ENCODE results near the gene CRYBG2. TPM values are rescaled to one million over a fixed set of nuclear protein-coding genes. Genes with fewer than 3 reads are reported as not detected.
"Not testable (repeated sequence)": the region's sequence is repeated elsewhere in the genome, so short reads cannot be mapped to it uniquely, and the experiment has no call there.

The CRYBG2 gene
- total RNA-seq, 4 donors from 2014 or later: 0.35 to 2.7 (median 0.50) TPM

DNA sequence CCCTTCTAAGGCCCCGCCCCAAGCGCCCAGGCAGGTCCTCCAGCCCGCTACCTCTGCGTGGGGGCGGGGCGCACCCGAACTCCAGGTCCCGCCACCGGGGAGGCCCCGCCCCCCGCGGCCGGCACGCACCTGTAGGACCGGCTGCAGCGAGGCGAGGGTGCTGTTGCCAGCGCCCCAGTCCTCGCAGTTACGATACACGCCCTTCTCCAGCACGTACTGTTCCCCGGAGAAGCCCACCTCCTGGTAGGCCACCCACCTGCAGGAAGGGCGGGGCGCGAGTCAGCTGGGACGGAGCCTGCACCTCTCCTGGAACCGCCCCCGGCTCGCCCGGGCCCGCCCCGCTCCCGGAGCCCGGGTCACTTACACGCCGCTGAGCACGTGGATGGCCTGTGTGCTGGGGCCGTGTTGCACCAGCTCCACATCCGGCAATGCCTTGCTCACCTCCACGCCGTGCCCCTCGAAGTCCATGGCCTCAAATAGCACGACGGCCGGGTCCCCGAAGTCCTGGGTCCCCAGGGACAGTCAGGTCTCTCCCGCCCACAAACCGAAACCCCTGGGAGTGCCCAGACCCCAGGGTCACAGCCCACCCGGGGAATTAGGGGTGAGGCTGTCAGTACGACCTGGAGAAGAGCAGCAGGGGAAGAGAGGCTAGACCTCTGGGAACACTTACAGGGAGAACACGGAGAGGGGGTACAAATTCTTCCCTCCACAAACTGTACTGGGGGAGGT, 17.3 kb downstream of the CRYBG2 start:
- 67% methylated on average over 2 of the region's 52 CpGs; no CpG with 5 or more reads in 1 of the 2 donors for WGBS, 2 donors (ENCODE audit: low coverage in 1 of 2)
- H3K27me3 ChIP-seq: peaks cover 66% of the 10 kb centered on the region

DNA sequence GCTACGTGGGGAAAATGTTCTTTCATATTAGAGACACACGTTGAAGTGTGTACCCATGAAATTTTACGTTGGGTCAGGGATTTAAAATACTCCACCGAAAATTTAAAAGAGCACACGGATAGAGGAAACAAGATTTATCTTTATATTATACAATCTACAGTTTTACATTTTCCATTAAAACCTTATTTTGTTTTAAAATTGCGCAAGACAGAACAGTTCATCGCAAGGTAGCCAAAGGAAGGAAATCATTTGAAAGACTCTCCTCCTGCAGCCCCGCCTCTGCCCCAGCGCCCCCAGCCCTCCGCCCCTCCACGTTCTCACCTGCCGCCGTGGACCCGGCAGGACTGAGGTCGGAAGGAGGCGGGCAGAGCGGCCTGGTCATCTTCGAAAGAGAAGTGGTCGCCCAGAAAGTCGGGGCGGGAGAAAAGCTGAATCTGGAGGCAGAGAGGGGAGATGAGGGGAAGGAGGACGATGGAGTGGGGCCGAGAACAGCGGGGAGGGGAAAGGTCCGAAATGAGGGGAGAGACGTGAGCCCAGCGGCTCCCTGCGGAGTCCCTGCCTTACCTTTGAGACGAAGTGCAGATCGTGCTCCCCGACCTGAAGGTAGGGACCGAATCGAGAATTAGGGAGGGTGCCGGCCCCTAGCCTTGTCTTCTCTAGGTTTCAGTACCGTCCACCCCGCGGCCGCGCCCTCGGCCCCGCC, 18.0 kb downstream of the CRYBG2 start:
- Histone ChIP-seq H3K36me3 (no peaks in the 10 kb centered on the region), H3K4me1 (peaks cover 0 to 14% (median 3%) of the 10 kb centered on the region in 3 donors), H3K4me3 (peak overlapping the region; percentile 0 to 51), H3K27ac (no peak overlapping the region), H3K9me3 (no peaks in the 10 kb centered on the region), H3K27me3 (peaks cover 67% of the 10 kb centered on the region)
- TF ChIP-seq POLR2A (IDR thresholded peaks at IDR 0.05) (no peak), POLR2AphosphoS5 (IDR thresholded peaks at IDR 0.05) (no peak), EP300 (IDR thresholded peaks at IDR 0.05) (no peak)
- TF ChIP-seq, protein P1, sequence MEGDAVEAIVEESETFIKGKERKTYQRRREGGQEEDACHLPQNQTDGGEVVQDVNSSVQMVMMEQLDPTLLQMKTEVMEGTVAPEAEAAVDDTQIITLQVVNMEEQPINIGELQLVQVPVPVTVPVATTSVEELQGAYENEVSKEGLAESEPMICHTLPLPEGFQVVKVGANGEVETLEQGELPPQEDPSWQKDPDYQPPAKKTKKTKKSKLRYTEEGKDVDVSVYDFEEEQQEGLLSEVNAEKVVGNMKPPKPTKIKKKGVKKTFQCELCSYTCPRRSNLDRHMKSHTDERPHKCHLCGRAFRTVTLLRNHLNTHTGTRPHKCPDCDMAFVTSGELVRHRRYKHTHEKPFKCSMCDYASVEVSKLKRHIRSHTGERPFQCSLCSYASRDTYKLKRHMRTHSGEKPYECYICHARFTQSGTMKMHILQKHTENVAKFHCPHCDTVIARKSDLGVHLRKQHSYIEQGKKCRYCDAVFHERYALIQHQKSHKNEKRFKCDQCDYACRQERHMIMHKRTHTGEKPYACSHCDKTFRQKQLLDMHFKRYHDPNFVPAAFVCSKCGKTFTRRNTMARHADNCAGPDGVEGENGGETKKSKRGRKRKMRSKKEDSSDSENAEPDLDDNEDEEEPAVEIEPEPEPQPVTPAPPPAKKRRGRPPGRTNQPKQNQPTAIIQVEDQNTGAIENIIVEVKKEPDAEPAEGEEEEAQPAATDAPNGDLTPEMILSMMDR (IDR thresholded peaks at IDR 0.05): no peak
- ATAC-seq: no peak
- WGBS, 2 donors (ENCODE audit: low coverage in 1 of 2): 5 to 9% methylated on average over 9 to 17 of the region's 41 CpGs

More for the DNA sequence above, 17.3 kb downstream of the CRYBG2 start:
- peak; percentile 67 for ATAC-seq
- no peak overlapping the region for H3K27ac ChIP-seq
- TF ChIP-seq POLR2AphosphoS5 (IDR thresholded peaks at IDR 0.05) (no peak), EP300 (IDR thresholded peaks at IDR 0.05) (no peak), POLR2A (IDR thresholded peaks at IDR 0.05) (no peak)
- TF ChIP-seq, protein P1 (IDR thresholded peaks at IDR 0.05): no peak
- H3K4me3 ChIP-seq: peak overlapping the region; percentile 0 to 51
- no peaks in the 10 kb centered on the region for H3K9me3 ChIP-seq
- no peaks in the 10 kb centered on the region for H3K36me3 ChIP-seq
- H3K4me1 ChIP-seq: peaks cover 0 to 14% (median 3%) of the 10 kb centered on the region in 3 donors

DNA sequence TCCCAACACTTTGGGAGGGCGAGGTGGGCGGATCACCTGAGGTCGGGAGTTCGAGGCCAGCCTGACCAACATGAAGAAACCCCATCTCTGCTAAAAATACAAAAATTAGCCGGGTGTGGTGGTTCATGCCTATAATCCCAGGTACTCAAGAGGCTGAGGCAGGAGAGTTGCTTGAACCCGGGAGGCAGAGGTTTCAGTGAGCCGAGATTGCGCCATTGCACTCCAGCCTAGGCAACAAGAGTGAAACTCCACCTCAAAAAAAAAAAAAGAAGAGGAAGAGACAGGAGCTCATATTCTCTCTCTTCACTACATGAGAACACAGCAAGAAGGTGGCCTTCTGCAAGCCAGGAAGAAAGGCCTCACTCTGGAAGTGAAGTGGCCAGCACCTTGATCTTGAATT, 20.6 kb downstream of the CRYBG2 start:
- peaks cover 0 to 14% (median 3%) of the 10 kb centered on the region in 3 donors for H3K4me1 ChIP-seq
- not testable (repeated sequence) for H3K4me3 ChIP-seq, H3K27ac ChIP-seq, ATAC-seq, H3K9me3 ChIP-seq, H3K36me3 ChIP-seq
- 85 to 100% methylated on average over 4 to 8 of the region's 8 CpGs for WGBS, 2 donors (ENCODE audit: low coverage in 1 of 2)
- H3K27me3 ChIP-seq: peaks cover 87% of the 10 kb centered on the region

GRCh38 chr1:26330276-26330675, 23.7 kb downstream of the CRYBG2 start:
- ATAC-seq: no peak
- H3K27me3 ChIP-seq: peaks cover 86% of the 10 kb centered on the region
- TF ChIP-seq, protein P1 (IDR thresholded peaks at IDR 0.05): no peak
- no peak for TF ChIP-seq POLR2AphosphoS5 (IDR thresholded peaks at IDR 0.05)
- no peak for TF ChIP-seq POLR2A (IDR thresholded peaks at IDR 0.05)
- TF ChIP-seq EP300 (IDR thresholded peaks at IDR 0.05): no peak
- no peaks in the 10 kb centered on the region for H3K36me3 ChIP-seq
- H3K4me1 ChIP-seq: no peaks in the 10 kb centered on the region
- no peaks in the 10 kb centered on the region for H3K9me3 ChIP-seq
- H3K4me3 ChIP-seq: no peak overlapping the region
- 87 to 89% methylated on average over 5 of the region's 5 CpGs for WGBS, 2 donors (ENCODE audit: low coverage in 1 of 2)
- H3K27ac ChIP-seq: no peak overlapping the region

GRCh38 chr1:26329380-26329779, 24.6 kb downstream of the CRYBG2 start:
- not testable (repeated sequence) for ATAC-seq, H3K36me3 ChIP-seq, H3K4me3 ChIP-seq, H3K4me1 ChIP-seq, H3K27ac ChIP-seq, H3K9me3 ChIP-seq
- WGBS, 2 donors (ENCODE audit: low coverage in 1 of 2): 67% methylated on average over 1 of the region's 4 CpGs; no CpG with 5 or more reads in 1 of the 2 donors
- H3K27me3 ChIP-seq: peaks cover 82% of the 10 kb centered on the region

DNA sequence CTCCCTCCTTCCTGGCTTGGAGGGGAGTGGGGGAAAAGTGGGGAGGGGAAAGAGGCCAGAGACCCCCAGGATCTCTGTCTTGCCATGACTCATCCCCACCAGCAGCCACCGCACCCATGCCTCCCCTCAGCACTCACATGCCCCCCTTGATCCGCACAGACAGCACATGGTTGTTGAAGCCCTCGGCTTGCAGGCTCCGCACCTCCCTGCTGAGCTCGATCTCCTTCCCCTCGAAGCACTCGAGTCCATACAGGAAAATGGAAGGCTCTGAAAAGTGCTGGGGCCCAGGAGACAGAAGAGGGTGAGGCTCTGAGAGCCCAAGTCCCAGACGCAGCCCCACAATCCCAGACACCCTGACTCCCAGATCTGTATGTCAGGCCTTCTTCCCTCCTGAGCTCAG, 25.3 kb downstream of the CRYBG2 start:
- TF ChIP-seq POLR2A (IDR thresholded peaks at IDR 0.05) (no peak), EP300 (IDR thresholded peaks at IDR 0.05) (no peak), POLR2AphosphoS5 (IDR thresholded peaks at IDR 0.05) (no peak)
- TF ChIP-seq, protein P1 (IDR thresholded peaks at IDR 0.05): no peak
- no peak for ATAC-seq
- Histone ChIP-seq H3K4me1 (no peaks in the 10 kb centered on the region), H3K36me3 (no peaks in the 10 kb centered on the region), H3K27me3 (peaks cover 79% of the 10 kb centered on the region), H3K9me3 (no peaks in the 10 kb centered on the region), H3K27ac (no peak overlapping the region), H3K4me3 (no peak overlapping the region)
- 70 to 86% methylated on average over 4 to 7 of the region's 8 CpGs for whole genome bisulfite sequencing, 2 donors (ENCODE audit: low coverage in 1 of 2)

Data from gastroesophageal sphincter (tissue), 4 donors.